GM19468 (cell line): ENCODE data around the gene ATP5PF.
"Not testable (repeated sequence)": the region's sequence is repeated elsewhere in the genome, so short reads cannot be mapped to it uniquely, and the experiment has no call there.

Experiments used
- ATAC-seq: cut with Tn5 transposase; IDR thresholded peaks from one replicate; pipeline ENCODE4 v1.9.1; 2021; ENCODE audit warnings: mild to moderate bottlenecking, moderate library complexity, moderate number of reproducible peaks; ENCODE audit not compliant: unreplicated experiment; ENCODE audit errors: extremely low read depth

The ATP5PF gene

DNA sequence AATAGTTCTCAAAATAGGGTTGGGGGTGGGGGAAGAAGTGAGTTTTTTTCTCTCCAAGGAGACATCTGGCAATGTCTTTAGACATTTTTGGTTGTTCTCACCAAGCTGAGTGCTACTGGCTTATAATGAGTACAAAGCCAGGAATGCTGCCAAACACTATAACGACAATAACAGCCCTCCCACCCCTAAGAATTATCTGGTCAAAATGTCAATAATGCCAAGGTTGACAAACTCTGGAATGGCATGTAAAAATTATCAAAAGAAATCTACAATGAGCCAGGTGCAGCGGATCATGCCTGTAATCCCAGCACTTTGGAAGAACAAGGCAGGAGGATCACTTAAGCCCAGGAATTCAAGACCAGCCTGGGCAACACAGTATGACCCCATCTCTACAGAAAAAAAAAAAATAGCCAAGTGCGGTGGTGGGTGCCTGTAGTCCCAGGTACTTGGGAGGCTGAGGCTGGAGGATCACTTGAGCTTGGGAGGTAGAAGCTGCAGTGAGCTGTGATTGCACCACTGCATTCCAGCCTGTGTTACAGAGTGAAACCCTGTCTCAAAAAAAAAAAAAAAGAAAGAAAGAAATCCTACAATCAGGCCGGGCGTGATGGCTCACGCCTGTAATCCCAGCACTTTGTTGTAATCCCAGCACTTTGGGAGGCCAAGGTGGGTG lies 2.5 kb downstream of the ATP5PF start:
- no peak for ATAC-seq

DNA sequence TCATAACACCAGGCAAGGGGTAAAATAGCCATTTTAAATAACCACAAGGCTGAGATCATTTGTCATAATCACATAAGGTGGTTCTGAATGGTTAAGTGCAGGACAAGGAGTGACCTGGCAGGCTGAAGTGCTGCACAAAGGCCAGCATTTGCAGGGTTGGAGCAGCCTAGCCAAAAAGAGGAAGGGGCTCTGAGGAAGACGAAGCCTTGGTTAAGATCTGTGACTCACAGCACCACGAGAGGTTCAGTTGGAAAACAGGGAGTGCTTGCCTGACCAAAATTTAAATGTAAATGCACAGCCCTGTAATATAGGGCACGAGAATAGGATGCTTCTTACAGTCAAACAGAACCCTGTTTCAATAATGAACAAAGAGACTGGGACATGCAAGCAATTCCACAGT lies 12.1 kb downstream of the ATP5PF start:
- no peak for ATAC-seq

DNA sequence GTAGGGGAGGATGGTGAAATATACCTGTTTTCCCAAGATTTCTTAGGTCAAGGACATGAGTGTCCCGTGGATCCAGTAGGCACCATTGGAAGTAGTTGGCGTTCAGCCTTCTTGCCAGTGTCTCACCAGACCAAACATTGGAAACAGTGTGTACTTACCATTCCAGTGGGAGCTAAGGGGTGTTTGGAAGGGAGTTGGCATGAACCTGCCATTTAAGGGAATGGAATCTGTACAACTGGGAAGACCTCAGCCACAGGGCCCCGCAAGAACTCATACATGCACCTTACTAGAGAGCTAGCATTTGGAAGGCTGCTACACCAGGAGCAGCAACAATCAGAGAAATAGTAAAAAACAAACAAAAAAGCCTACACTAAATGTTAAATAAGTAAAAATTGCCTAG lies 12.7 kb downstream of the ATP5PF start:
- ATAC-seq = no peak

DNA sequence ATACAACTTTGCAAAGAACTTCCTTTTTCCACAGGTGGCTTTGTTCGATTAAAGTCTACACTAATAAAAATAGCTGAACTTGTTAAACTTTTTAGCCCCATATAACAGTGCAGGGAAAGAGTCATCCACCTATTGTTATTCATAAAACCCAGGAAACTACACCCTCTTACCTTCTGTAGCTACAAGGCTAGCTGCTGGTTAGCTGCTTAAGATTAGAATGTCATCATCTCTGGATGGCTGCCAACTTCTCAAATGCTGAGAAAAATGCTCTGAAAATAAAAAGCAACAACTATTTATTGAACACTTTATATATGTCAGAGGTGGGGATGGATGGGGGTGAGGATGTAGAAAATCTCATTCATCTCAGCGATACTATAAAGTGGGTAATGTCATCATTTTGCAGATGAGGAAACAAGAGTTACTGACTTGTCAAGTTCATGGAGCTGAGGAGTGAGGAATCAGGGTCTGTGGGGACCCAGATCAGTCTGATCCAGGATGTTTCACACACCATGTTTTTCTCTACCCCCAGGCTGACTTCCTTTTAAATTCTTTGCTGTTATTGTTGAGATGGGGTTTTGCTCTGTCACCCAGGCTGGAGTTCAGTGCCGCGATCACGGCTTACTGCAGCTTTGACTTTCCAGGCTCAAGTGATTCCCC lies 17.1 kb downstream of the ATP5PF start:
- no peak for ATAC-seq

DNA sequence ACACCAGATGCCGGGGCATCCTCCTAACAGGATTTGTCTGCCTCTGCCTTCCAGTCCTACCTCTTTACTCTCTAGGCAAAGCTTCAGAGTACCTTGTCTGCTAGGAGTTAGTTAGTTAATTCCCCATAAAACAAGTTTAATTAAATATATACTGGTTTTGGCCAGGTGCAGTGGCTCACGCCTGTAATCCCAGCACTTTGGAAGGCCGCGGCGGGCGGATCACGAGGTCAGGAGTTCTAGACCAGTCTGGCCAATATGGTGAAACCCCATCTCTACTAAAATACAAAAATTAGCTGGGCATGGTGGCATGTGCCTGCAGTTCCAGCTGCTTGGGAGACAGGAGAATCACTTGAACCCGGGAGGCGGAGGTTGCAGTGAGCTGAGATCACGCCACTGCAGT lies 20.6 kb downstream of the ATP5PF start:
- not testable (repeated sequence) for ATAC-seq

DNA sequence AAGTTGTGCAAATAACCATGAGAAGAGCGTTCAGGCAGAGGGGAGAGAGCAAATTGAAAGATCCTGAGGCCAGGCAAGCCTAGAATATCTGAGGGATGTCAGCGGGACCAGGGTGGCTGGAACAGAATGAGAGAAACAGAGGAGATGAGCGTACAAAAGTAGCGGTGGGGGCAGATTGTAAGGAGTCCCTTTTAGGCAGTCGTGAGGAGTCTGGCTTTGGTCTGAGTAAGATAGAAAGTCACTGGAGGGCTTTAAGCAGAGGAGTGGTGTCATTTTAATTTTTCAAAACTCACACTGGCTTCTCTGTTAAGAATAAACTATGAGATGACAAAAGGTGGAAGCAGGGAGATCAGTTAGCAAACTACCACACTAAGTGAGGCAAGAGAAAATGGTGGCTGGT lies 24.2 kb downstream of the ATP5PF start:
- no peak for ATAC-seq

DNA sequence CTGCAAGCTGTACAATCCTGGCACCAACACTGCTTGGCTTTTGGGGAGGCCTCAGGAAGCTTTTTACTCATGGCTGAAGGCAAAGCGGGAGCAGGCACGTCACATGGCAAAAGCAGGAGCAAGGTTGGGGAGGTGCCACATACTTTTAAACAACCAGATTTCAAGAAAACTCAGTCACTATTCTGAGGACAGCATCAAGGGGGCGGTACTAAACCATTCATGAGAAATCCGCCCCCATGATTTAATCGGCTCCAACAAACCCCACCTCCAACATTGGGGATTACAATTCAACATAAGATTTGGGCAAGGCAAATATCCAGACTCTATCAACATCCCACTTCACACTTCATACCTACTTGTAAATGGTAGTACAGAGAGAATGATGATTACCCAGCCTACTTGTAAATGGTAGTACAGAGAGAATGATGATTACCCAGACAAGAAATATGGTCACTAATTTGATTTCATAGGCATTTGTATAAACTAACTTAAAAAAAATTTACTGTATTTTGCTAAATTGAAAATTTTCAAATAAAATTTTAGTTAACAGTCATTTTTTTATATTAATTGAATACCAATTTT lies 24.9 kb downstream of the ATP5PF start:
- ATAC-seq = no peak

DNA sequence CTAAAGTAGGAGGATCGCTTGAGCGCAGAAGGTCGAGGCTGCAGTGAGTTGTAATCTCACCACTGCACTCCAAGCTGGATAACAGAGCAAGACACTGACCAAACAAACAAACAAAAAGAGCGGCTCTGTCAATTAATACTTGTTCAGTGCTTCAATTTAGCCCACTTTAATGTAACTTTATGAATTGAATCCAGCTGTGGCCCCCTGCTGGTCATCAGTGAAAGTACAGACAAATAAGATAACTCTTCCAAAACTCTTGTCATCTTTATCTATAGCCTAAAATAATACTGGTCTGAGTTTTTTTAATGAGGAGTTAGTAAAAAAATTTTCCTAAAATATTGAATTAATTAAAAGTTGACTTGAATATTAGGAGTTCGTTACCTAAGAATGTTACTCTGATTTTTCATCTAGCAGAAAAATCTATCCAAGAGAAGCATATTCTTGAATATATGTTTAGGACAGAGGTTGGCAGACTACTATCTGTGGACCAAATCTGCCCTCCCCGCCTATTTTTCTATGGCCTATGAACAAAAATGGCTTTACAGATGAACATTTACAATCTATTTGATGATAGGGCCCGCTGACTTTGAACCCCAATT lies 26.1 kb downstream of the ATP5PF start:
- no peak for ATAC-seq

DNA sequence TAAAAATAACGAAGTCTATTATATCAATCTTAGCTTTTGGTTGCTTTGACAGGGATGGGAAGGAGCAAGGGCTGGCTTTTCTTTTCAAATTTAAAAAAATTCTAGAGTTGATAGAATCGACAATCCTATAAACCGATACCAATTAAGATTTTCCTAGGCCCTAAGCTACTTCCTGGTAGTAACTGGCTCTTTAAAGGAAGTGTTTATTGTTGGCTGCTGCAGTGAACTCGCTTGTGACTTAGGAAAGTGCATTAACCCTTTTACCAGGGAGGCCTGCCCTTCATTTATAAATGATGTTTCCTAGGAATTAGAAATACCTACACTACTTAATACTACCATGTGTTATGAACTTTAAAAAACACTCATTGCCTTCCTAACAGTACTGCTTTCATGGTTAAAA lies 33.2 kb downstream of the ATP5PF start:
- no peak for ATAC-seq

DNA sequence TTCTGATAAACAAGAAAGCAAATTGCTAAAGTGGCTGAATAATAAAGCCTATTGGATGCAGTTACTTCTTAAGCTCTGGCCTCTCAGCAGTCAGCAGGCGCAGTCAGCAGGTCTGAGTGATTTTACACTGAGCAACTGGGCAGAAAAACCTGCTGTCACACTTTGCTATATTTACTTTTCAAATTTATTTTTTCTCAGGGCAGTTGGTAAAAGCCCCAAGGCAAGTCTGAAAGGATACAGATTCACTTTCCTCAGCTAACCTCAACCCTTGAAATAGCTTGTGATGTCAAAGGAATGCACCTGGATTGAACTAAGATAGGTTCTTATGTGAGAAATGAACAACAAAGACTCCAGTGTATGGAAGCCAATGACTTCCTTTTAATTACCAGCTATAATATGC lies 34.0 kb downstream of the ATP5PF start:
- no peak for ATAC-seq

DNA sequence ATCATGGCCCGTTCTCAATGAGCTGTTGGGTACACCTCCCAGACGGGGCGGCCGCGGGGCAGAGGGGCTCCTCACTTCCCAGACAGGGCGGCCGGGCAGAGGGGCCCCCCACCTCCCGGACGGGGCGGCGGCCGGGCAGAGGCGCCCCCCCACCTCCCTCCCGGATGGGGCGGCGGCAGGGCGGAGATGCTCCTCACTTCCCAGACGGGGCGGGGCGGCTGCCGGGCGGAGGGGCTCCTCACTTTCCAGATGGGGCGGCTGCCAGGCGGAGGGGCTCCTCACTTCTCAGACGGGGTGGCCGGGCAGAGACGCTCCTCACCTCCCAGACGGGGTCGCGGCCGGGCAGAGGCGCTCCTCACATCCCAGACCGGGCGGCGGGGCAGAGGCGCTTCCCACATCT lies 39.2 kb downstream of the ATP5PF start:
- ATAC-seq = not testable (repeated sequence)

DNA sequence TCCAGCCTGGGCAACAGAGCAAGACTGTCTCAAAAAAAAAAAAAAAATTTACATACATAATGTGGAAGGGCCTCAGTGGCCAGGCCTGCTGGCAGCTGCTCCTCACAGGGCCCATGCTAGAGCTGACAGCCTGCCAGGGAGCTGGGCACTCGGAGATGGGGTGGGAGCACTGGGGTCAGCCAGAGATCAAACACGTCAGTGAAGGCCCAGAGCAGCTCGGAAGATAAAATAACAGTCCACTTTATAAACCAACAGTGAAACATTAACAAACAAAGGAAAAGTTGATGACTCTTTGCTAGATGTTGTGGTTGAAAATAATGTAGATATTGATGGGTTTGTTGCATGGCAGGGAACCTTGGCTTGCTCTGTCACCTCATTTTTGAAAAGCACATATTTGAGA lies 42.7 kb downstream of the ATP5PF start:
- no peak for ATAC-seq

DNA sequence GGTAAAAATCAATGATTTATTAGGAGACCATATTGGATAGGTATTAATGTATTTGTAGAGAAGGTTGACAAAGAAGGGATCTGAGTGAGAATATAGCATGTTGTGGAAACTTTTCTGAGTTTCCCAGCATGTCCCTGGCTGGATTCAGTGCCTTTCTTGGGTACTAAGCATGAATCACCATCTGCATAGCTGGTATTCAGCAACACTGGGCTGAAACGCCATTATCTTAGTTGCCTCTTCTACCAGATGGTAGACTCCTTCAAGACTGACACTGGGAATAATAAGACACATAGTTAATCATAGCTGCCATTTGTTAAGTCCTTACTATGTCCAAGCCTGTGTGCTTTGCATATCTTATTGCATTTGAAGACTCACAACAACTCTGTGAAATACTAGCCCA lies 45.5 kb downstream of the ATP5PF start:
- no peak for ATAC-seq

DNA sequence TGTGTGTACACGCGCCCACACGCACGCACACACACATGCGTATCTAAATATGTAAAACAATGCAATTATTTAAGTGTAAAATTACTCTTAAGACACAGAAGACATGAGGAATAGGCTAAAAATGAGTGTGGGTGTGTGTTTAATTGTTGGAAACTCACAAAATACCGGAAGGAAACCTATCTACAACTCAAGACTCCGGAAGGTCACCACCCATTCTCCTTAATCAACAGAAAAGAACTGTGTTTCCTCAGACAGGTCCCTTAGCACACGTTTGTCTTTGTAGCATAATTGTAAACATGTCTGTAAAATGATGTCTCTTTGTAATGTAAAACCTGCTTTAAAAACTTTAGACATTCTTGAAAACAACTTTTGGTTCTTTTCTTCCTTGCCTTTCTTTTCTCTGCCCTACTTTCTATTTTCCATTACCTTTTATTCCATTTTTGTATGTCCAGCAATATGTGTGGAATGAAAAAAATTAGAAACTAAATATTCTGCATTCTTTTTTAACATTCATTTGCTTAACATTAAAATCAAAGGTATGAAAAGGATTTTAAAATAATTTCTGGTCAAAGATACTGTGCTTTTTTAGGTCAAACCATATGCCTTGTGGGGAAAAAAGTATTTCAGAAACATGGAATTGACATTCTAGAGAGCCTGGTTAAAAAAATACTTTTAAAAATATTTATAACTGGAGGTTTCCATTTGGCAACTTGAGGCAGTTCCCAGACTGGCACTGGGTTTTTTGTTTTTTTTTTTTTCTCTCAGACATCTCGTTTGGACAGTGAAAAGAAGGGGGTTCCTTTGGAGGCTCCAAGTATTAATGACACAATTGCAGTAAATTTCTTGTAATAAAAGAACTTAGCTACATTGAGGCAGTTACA lies 46.2 kb downstream of the ATP5PF start:
- ATAC-seq = no peak

DNA sequence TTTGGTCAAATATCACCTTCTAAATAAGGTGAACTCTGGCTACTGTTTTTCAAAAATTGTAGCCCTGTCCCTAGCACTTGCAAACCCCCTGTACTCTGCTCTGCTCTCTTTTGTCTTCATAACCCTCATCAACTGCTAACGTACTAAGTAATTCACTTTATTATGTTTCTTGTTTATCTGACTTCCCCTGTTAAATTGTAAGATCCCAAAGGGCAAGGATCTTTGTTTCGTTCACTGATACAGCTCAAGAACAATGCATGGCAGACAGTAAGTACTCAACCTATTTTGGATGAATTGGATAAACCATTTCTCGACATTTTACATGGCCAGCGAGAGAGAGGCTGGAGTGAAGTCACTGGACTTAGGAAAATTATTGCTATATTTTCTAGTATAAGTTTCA lies 46.9 kb downstream of the ATP5PF start:
- ATAC-seq = no peak

DNA sequence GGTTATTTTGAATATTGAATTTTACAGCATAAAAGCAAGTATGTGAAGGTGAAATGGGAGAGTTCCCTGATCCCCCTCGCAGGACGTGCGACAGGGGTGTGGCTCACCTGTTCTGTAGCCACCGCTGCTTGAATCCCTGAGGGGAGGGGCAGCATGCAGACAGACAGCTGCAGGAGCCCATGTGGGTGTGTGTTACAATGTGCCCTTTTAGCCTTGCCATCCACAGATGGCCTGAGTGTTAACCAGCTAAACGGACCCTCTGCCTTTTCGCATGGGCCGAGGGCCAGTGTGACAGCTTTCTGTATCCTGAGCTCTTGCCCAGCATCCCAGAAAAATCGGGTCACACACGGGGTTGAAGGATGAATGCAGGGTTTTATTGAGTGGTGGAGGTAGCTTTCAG lies 52.3 kb downstream of the ATP5PF start:
- ATAC-seq = no peak

DNA sequence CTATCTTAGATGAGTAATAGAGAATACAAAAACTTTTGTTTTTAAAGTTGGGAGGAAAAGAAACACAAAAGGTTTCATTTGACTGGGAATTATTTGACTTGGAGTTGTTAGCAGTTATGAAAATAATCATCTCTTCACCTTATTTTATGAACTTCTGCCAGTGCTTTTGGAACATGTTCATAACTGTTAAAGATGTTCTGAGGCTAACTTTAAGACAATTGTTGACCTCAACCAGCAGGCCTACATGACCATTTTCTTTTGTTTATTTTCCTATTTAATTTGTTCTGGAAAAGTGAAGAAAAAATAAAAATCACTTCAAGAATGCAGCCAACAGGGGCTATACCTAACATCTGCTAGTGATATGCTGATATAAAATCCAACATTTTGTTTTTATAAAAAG lies 58.3 kb downstream of the ATP5PF start:
- ATAC-seq = no peak
